HG02852 (cell line): Measurements from ENCODE around the gene ACY1.

Experiments
- ATAC-seq: cut with Tn5 transposase; IDR thresholded peaks from one replicate; pipeline ENCODE4 v1.9.1; 2021; ENCODE audit warnings: mild to moderate bottlenecking, moderate library complexity; ENCODE audit not compliant: unreplicated experiment

Gene ACY1

GRCh38 chr3:52004163-52004787 lies 20.9 kb downstream of the ACY1 start:
- ATAC-seq, result no peak

- ATAC-seq, result no peak
Measured at GRCh38 chr3:52004906-52005395, 21.6 kb downstream of the ACY1 start.

GRCh38 chr3:52005571-52005986 lies 22.2 kb downstream of the ACY1 start:
- ATAC-seq, result no peak

GRCh38 chr3:52006017-52006819 lies 22.9 kb downstream of the ACY1 start:
- ATAC-seq, result no peak

- no peak for ATAC-seq
Measured at GRCh38 chr3:52006820-52007133, 23.4 kb downstream of the ACY1 start.

GRCh38 chr3:52007291-52007690 lies 24.0 kb downstream of the ACY1 start:
- no peak for ATAC-seq

GRCh38 chr3:52010431-52010830 lies 27.1 kb downstream of the ACY1 start:
- no peak for ATAC-seq

GRCh38 chr3:52012699-52013098 lies 29.4 kb downstream of the ACY1 start:
- ATAC-seq, result no peak

- ATAC-seq, result no peak
Measured at GRCh38 chr3:52013802-52014598, 30.7 kb downstream of the ACY1 start.

GRCh38 chr3:52014613-52015012 lies 31.3 kb downstream of the ACY1 start:
- no peak for ATAC-seq

- ATAC-seq, result no peak
Measured at GRCh38 chr3:52015438-52016228, 32.3 kb downstream of the ACY1 start.

GRCh38 chr3:52017586-52017985 lies 34.3 kb downstream of the ACY1 start:
- no peak for ATAC-seq

- ATAC-seq, result no peak
Measured at GRCh38 chr3:52018319-52019000, 35.1 kb downstream of the ACY1 start.

GRCh38 chr3:52019352-52020080 lies 36.2 kb downstream of the ACY1 start:
- ATAC-seq, result no peak

- no peak for ATAC-seq
Measured at GRCh38 chr3:52020796-52021195, 37.5 kb downstream of the ACY1 start.

GRCh38 chr3:52021489-52022268 lies 38.3 kb downstream of the ACY1 start:
- ATAC-seq, result no peak

GRCh38 chr3:52022323-52023100 lies 39.2 kb downstream of the ACY1 start:
- no peak for ATAC-seq

GRCh38 chr3:52023101-52023770 lies 39.9 kb downstream of the ACY1 start:
- no peak for ATAC-seq
